Esophagus muscularis mucosa (tissue), 3 donors: ENCODE results near the gene SOWAHA.

Experiments used
- POLR2A ChIP-seq: fragments of 450-650 bp; IDR thresholded peaks from one replicate; pipeline ENCODE4 v1.6.1; 2017; ENCODE audit warnings: antibody characterized with exemption, moderate library complexity, mild to moderate bottlenecking, low read depth
- TF ChIP-seq, protein P1 (sequence below), 3 experiments: fragments of 200-600 bp in 2 of 3; fragments of 450-650 bp in 1 of 3; sonication (generic) in 2 of 3; IDR thresholded peaks; one replicate each; pipeline ENCODE4 v1.5.1; 2017 to 2019; ENCODE audit warnings: antibody characterized with exemption in 3 of 3, mild to moderate bottlenecking in 2 of 3, moderate library complexity in 1 of 3

DNA sequence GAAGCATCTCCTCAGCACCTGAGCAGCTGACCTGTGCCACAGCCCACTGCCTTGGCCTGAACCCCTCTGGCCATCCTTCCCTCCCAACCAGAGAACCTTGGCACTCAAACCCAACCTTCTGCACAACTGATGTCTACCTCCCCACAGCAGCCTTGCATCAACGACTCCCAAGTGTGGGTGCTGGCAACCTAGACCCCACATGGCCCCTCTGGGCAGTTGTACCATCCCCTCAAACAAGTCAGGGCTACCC, 46.4 kb upstream of the SOWAHA start:
- TF ChIP-seq, protein P1, sequence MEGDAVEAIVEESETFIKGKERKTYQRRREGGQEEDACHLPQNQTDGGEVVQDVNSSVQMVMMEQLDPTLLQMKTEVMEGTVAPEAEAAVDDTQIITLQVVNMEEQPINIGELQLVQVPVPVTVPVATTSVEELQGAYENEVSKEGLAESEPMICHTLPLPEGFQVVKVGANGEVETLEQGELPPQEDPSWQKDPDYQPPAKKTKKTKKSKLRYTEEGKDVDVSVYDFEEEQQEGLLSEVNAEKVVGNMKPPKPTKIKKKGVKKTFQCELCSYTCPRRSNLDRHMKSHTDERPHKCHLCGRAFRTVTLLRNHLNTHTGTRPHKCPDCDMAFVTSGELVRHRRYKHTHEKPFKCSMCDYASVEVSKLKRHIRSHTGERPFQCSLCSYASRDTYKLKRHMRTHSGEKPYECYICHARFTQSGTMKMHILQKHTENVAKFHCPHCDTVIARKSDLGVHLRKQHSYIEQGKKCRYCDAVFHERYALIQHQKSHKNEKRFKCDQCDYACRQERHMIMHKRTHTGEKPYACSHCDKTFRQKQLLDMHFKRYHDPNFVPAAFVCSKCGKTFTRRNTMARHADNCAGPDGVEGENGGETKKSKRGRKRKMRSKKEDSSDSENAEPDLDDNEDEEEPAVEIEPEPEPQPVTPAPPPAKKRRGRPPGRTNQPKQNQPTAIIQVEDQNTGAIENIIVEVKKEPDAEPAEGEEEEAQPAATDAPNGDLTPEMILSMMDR (IDR thresholded peaks at IDR 0.05): no peak
- no peak for TF ChIP-seq POLR2A
